PFSK-1 (cell line): Measurements from ENCODE around the gene TGM6.

ENCODE experiments used
- FOXP2 ChIP-seq: optimal IDR thresholded peaks from 2 replicates; pipeline ENCODE3; 2011; ENCODE audit warnings: borderline replicate concordance, control low read depth, inconsistent platforms; ENCODE audit not compliant: insufficient read depth; ENCODE audit errors: extremely low read length, extremely low read depth
- POLR2AphosphoS5 ChIP-seq: IDR thresholded peaks from 2 replicates; pipeline ENCODE4 v1.6.1; 2012; ENCODE audit warnings: low read depth, mild to moderate bottlenecking, control low read depth, low read length, moderate library complexity
- REST ChIP-seq, 2 experiments: IDR thresholded peaks; 2 replicates each; pipeline versions ENCODE4 v1.6.1 to v1.8.0; 2011 to 2012; ENCODE audit warnings: low read depth in 2 of 2, low read length in 2 of 2, control low read depth in 1 of 2, inconsistent platforms in 1 of 2, mild to moderate bottlenecking in 1 of 2, moderate library complexity in 1 of 2; ENCODE audit not compliant: insufficient read depth in 1 of 2
- SIN3A ChIP-seq: IDR thresholded peaks from 2 replicates; pipeline ENCODE4 v1.6.1; 2012; ENCODE audit warnings: mild to moderate bottlenecking, low read length, moderate library complexity, borderline replicate concordance; ENCODE audit not compliant: insufficient read depth
- TAF1 ChIP-seq: IDR thresholded peaks from 2 replicates; pipeline ENCODE4 v1.6.1; 2012; ENCODE audit warnings: low read length, control low read depth, borderline replicate concordance; ENCODE audit not compliant: insufficient read depth

Gene TGM6

GRCh38 chr20:2455771-2456497 is 75.2 kb downstream of the TGM6 start:
- TF ChIP-seq POLR2AphosphoS5 (no peak), TAF1 (no peak), SIN3A (no peak), REST (IDR thresholded peaks at IDR 0.05; ENCODE audit: insufficient read depth in 1 of 2, low read depth in 2 of 2, low read length in 2 of 2) (no peak), FOXP2 (no peak)

GRCh38 chr20:2458919-2459499 is 78.3 kb downstream of the TGM6 start:
- TF ChIP-seq TAF1 = no peak
- peak; percentile 41 for TF ChIP-seq POLR2AphosphoS5

GRCh38 chr20:2459981-2460751 is 79.5 kb downstream of the TGM6 start:
- no peak for TF ChIP-seq SIN3A
- TF ChIP-seq FOXP2 = no peak
- TF ChIP-seq TAF1 = no peak
- TF ChIP-seq REST (IDR thresholded peaks at IDR 0.05; ENCODE audit: insufficient read depth in 1 of 2, low read depth in 2 of 2, low read length in 2 of 2) = no peak
- TF ChIP-seq POLR2AphosphoS5 = no peak; the same call in 1 of the 2 replicates

GRCh38 chr20:2460752-2461424 is 80.2 kb downstream of the TGM6 start:
- TF ChIP-seq POLR2AphosphoS5 (no peak), REST (IDR thresholded peaks at IDR 0.05; ENCODE audit: insufficient read depth in 1 of 2, low read depth in 2 of 2, low read length in 2 of 2) (no peak), TAF1 (no peak), FOXP2 (no peak), SIN3A (no peak)

- TF ChIP-seq TAF1 (no peak), SIN3A (no peak), FOXP2 (no peak), REST (IDR thresholded peaks at IDR 0.05; ENCODE audit: insufficient read depth in 1 of 2, low read depth in 2 of 2, low read length in 2 of 2) (no peak), POLR2AphosphoS5 (no peak; the same call in 1 of the 2 replicates)
Observed at GRCh38 chr20:2462484-2462883, 81.8 kb downstream of the TGM6 start.
